ENCODE data around the gene ZFX. TPM values are rescaled to one million over a fixed set of nuclear protein-coding genes. Genes with fewer than 3 reads are reported as not detected.

The ZFX gene
- total and polyA plus RNA-seq, 10 of the 15 experiments (the other 5 are each of a cell fraction or from before 2014, with no cell fraction given) = 6.8 to 40.9 (median 24.6) TPM

- H3K9ac ChIP-seq (ENCODE audit: control insufficient read depth, insufficient read depth, low read length) = no peak overlapping the region
- no peaks in the 10 kb centered on the region for H3K79me2 ChIP-seq (ENCODE audit: control insufficient read depth, insufficient read depth, low read length)
- no peak overlapping the region for H3K4me3 ChIP-seq
- ATAC-seq = peak; percentile 86
- SMC1A ChIA-PET (ENCODE audit: uncharacterized antibody, unreplicated experiment) = interaction anchor here (0.6 to 3.0 kb wide), 7 partner anchors 10 to 239 kb away, joined by 3 to 16 read pairs (median 5); no protein-coding TSS in a partner anchor
- no peaks in the 10 kb centered on the region for H3K9me3 ChIP-seq (replicated peaks; ENCODE audit: control insufficient read depth, insufficient read depth, low read length)
- no peaks in the 10 kb centered on the region for H3K36me3 ChIP-seq (ENCODE audit: control insufficient read depth in 2 of 2, insufficient read depth in 2 of 2, low read length in 1 of 2)
- no peaks in the 10 kb centered on the region; the same call in 1 of the 2 replicates for H3K4me1 ChIP-seq (ENCODE audit: control insufficient read depth, insufficient read depth, low read length)
- H2AFZ ChIP-seq (ENCODE audit: control insufficient read depth, low read depth, low read length) = no peak overlapping the region
- CTCF ChIA-PET = interaction anchor here (0.6 to 3.9 kb wide), 28 partner anchors 8 to 884 kb away, joined by 3 to 25 read pairs (median 4); partner anchors contain the start of genes EIF2S3 and KLHL15
- DNase-seq (ENCODE audit: low read depth, low spot score) = no peak
- POLR2A ChIA-PET = interaction anchor here (1.4 kb wide), 1 partner anchor 9 kb away, joined by 3 read pairs; no protein-coding TSS in a partner anchor
- no peaks in the 10 kb centered on the region for H4K20me1 ChIP-seq (ENCODE audit: control insufficient read depth, insufficient read depth)
- RAD21 ChIA-PET (ENCODE audit: unreplicated experiment) = interaction anchor here (0.7 to 1.5 kb wide), 6 partner anchors 9 to 139 kb away, joined by 3 to 4 read pairs (median 4); no protein-coding TSS in a partner anchor
- H3K27me3 ChIP-seq (replicated peaks in 1 of 2; ENCODE audit: control insufficient read depth in 2 of 2, insufficient read depth in 2 of 2, low read length in 1 of 2) = no peaks in the 10 kb centered on the region; a peak in 1 of 4 replicates
- peak; percentile 89 for FAIRE-seq
- WGBS (ENCODE audit: insufficient coverage, insufficient replicate concordance, low lambda C conversion rate, missing lambda C conversion rate) = 46% methylated on average over 9 of the region's 9 CpGs
- in situ Hi-C loops (cut with MboI) = loop anchor here (10.0 kb wide), 1 partner anchor 565 kb away; no protein-coding TSS in a partner anchor
- no TSS peak for BruUV-seq (replicated peaks)
- no peak overlapping the region for H3K4me2 ChIP-seq (ENCODE audit: control insufficient read depth, insufficient read depth)
- TF ChIP-seq NRF1 (conservative IDR thresholded peaks at IDR 0.05; ENCODE audit: low read depth, low read length) (no peak), RAD21 (IDR thresholded peaks at IDR 0.05; ENCODE audit: insufficient read depth, low read depth, low read length) (peak; percentile 74), SMC3 (IDR thresholded peaks at IDR 0.05; ENCODE audit: borderline replicate concordance, low read length) (peak; percentile 36; the same call in 1 of the 2 replicates), CTCF (IDR thresholded peaks at IDR 0.05 in 2 of 3, conservative IDR thresholded peaks at IDR 0.05 in 1 of 3; ENCODE audit: control insufficient read depth in 2 of 3, extremely low read depth in 1 of 3, insufficient read depth in 1 of 3, low read depth in 3 of 3, low read length in 3 of 3) (peak; percentile 57 to 66 (median 65); a peak in 5 of 6 replicates), ZBTB40 (IDR thresholded peaks at IDR 0.05; ENCODE audit: borderline replicate concordance) (peak; percentile 60; the same call in 1 of the 2 replicates)
- intact Hi-C loops (cut with micrococcal nuclease; ENCODE audit: unreplicated experiment) = loop anchor here (2.0 to 10.0 kb wide), 3 partner anchors 113 to 305 kb away; no protein-coding TSS in a partner anchor
- no peak overlapping the region for H3K27ac ChIP-seq (ENCODE audit: control insufficient read depth, insufficient read depth)
These were observed 110.2 kb downstream of the ZFX start for GRCh38 chrX:24259544-24260240.
